Measurements from ENCODE around the gene MSRB2. TPM values are rescaled to one million over a fixed set of nuclear protein-coding genes. Genes with fewer than 3 reads are reported as not detected.

The MSRB2 gene
- total RNA-seq, 1 experiment from 2014 or later = 9.6 TPM

DNA sequence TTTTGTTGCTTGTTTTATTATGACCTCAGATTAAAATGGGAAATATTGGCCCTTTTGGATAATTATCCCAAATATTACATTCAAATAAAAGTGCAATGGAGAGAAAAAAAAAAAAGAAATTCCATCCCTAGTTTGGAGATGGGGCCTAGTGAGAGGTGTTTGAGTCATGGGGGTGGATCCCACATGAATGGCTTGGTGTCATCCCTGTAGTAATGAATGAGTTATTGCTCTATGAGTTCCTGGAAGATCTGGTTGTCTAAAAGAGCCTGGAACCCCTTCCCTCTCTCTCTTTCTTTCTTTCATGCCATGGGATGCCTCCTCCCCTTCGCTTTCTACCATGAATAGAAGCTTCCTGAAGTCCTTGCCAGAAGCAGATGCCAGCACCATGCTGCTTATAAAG lies 44.3 kb downstream of the MSRB2 start (continued):
- TF ChIP-seq, protein P1, sequence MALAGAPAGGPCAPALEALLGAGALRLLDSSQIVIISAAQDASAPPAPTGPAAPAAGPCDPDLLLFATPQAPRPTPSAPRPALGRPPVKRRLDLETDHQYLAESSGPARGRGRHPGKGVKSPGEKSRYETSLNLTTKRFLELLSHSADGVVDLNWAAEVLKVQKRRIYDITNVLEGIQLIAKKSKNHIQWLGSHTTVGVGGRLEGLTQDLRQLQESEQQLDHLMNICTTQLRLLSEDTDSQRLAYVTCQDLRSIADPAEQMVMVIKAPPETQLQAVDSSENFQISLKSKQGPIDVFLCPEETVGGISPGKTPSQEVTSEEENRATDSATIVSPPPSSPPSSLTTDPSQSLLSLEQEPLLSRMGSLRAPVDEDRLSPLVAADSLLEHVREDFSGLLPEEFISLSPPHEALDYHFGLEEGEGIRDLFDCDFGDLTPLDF (CRISPR knock-in tag; IDR thresholded peaks at IDR 0.05) = no peak
- TF ChIP-seq, protein P2, sequence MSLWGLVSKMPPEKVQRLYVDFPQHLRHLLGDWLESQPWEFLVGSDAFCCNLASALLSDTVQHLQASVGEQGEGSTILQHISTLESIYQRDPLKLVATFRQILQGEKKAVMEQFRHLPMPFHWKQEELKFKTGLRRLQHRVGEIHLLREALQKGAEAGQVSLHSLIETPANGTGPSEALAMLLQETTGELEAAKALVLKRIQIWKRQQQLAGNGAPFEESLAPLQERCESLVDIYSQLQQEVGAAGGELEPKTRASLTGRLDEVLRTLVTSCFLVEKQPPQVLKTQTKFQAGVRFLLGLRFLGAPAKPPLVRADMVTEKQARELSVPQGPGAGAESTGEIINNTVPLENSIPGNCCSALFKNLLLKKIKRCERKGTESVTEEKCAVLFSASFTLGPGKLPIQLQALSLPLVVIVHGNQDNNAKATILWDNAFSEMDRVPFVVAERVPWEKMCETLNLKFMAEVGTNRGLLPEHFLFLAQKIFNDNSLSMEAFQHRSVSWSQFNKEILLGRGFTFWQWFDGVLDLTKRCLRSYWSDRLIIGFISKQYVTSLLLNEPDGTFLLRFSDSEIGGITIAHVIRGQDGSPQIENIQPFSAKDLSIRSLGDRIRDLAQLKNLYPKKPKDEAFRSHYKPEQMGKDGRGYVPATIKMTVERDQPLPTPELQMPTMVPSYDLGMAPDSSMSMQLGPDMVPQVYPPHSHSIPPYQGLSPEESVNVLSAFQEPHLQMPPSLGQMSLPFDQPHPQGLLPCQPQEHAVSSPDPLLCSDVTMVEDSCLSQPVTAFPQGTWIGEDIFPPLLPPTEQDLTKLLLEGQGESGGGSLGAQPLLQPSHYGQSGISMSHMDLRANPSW (CRISPR knock-in tag; conservative IDR thresholded peaks at IDR 0.05; ENCODE audit: low read depth) = no peak
- no peak for TF ChIP-seq ZNF219 (CRISPR knock-in tag; IDR thresholded peaks at IDR 0.05; ENCODE audit: borderline replicate concordance)
- TF ChIP-seq NR3C1 (CRISPR knock-in tag; conservative IDR thresholded peaks at IDR 0.05; ENCODE audit: low read depth) = no peak
- TF ChIP-seq, protein P3, sequence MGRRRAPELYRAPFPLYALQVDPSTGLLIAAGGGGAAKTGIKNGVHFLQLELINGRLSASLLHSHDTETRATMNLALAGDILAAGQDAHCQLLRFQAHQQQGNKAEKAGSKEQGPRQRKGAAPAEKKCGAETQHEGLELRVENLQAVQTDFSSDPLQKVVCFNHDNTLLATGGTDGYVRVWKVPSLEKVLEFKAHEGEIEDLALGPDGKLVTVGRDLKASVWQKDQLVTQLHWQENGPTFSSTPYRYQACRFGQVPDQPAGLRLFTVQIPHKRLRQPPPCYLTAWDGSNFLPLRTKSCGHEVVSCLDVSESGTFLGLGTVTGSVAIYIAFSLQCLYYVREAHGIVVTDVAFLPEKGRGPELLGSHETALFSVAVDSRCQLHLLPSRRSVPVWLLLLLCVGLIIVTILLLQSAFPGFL (CRISPR knock-in tag; IDR thresholded peaks at IDR 0.05; ENCODE audit: borderline replicate concordance) = no peak
- TF ChIP-seq ETV6 (CRISPR knock-in tag; IDR thresholded peaks at IDR 0.05) = no peak
- no peak for TF ChIP-seq MYBL2 (CRISPR knock-in tag; IDR thresholded peaks at IDR 0.05)
- TF ChIP-seq, protein P4, sequence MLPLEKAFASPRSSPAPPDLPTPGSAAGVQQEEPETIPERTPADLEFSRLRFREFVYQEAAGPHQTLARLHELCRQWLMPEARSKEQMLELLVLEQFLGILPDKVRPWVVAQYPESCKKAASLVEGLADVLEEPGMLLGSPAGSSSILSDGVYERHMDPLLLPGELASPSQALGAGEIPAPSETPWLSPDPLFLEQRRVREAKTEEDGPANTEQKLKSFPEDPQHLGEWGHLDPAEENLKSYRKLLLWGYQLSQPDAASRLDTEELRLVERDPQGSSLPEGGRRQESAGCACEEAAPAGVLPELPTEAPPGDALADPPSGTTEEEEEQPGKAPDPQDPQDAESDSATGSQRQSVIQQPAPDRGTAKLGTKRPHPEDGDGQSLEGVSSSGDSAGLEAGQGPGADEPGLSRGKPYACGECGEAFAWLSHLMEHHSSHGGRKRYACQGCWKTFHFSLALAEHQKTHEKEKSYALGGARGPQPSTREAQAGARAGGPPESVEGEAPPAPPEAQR (CRISPR knock-in tag; IDR thresholded peaks at IDR 0.05) = no peak
- TF ChIP-seq FOXP1 (CRISPR knock-in tag; IDR thresholded peaks at IDR 0.05; ENCODE audit: borderline replicate concordance) = no peak
- TF ChIP-seq, protein P5, sequence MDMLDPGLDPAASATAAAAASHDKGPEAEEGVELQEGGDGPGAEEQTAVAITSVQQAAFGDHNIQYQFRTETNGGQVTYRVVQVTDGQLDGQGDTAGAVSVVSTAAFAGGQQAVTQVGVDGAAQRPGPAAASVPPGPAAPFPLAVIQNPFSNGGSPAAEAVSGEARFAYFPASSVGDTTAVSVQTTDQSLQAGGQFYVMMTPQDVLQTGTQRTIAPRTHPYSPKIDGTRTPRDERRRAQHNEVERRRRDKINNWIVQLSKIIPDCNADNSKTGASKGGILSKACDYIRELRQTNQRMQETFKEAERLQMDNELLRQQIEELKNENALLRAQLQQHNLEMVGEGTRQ (CRISPR knock-in tag; IDR thresholded peaks at IDR 0.05) = no peak
- TF ChIP-seq SMAD4 (CRISPR knock-in tag; IDR thresholded peaks at IDR 0.05) = no peak

DNA sequence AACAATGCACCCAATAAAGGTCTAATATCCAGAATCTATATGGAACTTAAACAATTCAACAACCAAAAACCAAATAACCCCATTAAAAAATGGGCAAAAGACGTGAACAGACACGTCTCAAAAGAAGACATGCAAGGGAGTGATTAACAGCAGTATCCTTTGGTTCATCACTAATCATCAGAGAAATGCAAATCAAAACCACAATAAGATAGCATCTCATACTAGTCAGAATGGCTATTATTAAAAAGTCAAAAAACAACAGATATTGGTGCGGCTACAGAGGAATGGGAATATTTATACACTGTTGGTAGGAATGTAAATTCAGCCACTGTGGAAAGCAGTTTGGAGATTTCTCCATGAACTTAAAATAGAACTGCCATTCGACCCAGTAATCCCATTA lies 46.6 kb downstream of the MSRB2 start:
- no peak for TF ChIP-seq JUN (CRISPR knock-in tag; IDR thresholded peaks at IDR 0.05)
- no peak for TF ChIP-seq ZNF317 (CRISPR knock-in tag; IDR thresholded peaks at IDR 0.05; ENCODE audit: borderline replicate concordance, low read depth)
- TF ChIP-seq FOXJ3 (CRISPR knock-in tag; IDR thresholded peaks at IDR 0.05; ENCODE audit: borderline replicate concordance) = no peak
- no peak for TF ChIP-seq MXD4 (CRISPR knock-in tag; IDR thresholded peaks at IDR 0.05; ENCODE audit: borderline replicate concordance)
- TF ChIP-seq OVOL2 (CRISPR knock-in tag; IDR thresholded peaks at IDR 0.05; ENCODE audit: borderline replicate concordance) = no peak
- TF ChIP-seq ZNF232 (CRISPR knock-in tag; IDR thresholded peaks at IDR 0.05) = no peak
- no peak for TF ChIP-seq ZNF416 (CRISPR knock-in tag; IDR thresholded peaks at IDR 0.05)
- TF ChIP-seq MYBL2 (CRISPR knock-in tag; IDR thresholded peaks at IDR 0.05) = no peak
- TF ChIP-seq SMAD4 (CRISPR knock-in tag; IDR thresholded peaks at IDR 0.05) = no peak
- no peak for TF ChIP-seq NR2C2 (CRISPR knock-in tag; IDR thresholded peaks at IDR 0.05)
- TF ChIP-seq GABPB1 (CRISPR knock-in tag; IDR thresholded peaks at IDR 0.05) = no peak
- TF ChIP-seq, protein P6, sequence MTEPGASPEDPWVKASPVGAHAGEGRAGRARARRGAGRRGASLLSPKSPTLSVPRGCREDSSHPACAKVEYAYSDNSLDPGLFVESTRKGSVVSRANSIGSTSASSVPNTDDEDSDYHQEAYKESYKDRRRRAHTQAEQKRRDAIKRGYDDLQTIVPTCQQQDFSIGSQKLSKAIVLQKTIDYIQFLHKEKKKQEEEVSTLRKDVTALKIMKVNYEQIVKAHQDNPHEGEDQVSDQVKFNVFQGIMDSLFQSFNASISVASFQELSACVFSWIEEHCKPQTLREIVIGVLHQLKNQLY (CRISPR knock-in tag; IDR thresholded peaks at IDR 0.05) = no peak
- no peak for TF ChIP-seq HMGA2 (CRISPR knock-in tag; IDR thresholded peaks at IDR 0.05)
- TF ChIP-seq GRHL2 (CRISPR knock-in tag; IDR thresholded peaks at IDR 0.05; ENCODE audit: insufficient replicate concordance, severe bottlenecking) = no peak
- TF ChIP-seq ATF1 (CRISPR knock-in tag; IDR thresholded peaks at IDR 0.05) = no peak
- TF ChIP-seq RORB (CRISPR knock-in tag; IDR thresholded peaks at IDR 0.05) = no peak
- TF ChIP-seq, protein P2 (CRISPR knock-in tag; conservative IDR thresholded peaks at IDR 0.05; ENCODE audit: low read depth) = no peak
- no peak for DNase-seq (ENCODE audit: low spot score)
- H3K9me3 Mint-ChIP-seq = no peaks in the 10 kb centered on the region
- ATAC-seq = no peak
- H3K36me3 Mint-ChIP-seq = no peaks in the 10 kb centered on the region
- H3K4me3 Mint-ChIP-seq = no peak overlapping the region
- no peaks in the 10 kb centered on the region; the same call in 1 of the 2 replicates for H3K27me3 Mint-ChIP-seq (ENCODE audit: low read depth)
- POLR2A ChIA-PET = no interaction called here
- CTCF ChIA-PET = no interaction called here
- H3K27ac Mint-ChIP-seq = no peak overlapping the region
- H3K4me1 Mint-ChIP-seq = no peaks in the 10 kb centered on the region

Data from WTC11 (cell line).